Lung (tissue), 12 donors: ENCODE data around the gene KCTD16. TPM values are rescaled to one million over a fixed set of nuclear protein-coding genes. Genes with fewer than 3 reads are reported as not detected.

Experiments
- ATAC-seq: fragments of 200-7000 bp; cut with Tn5 transposase; one replicate; pipeline ENCODE4 v1.9.1; 2020; ENCODE audit warnings: moderate number of reproducible peaks; ENCODE audit not compliant: insufficient read depth, low FRiP score
- DNase-seq, 3 donors: peaks; one replicate each; pipeline ENCODE4 v3.0.0-alpha.2; 2013 to 2017
- H3K27ac ChIP-seq, 2 donors: one replicate each; pipeline ENCODE4 v1.5.1; 2013; ENCODE audit warnings: mild to moderate bottlenecking in 2 of 2, moderate library complexity in 2 of 2, control low read depth in 1 of 2, inconsistent platforms in 1 of 2, low read depth in 1 of 2, low read length in 1 of 2
- H3K27me3 ChIP-seq, 3 donors: one replicate each; pipeline ENCODE4 v1.5.1; 2013; ENCODE audit warnings: low read length in 2 of 3; ENCODE audit not compliant: control insufficient read depth in 3 of 3, insufficient read depth in 3 of 3
- H3K36me3 ChIP-seq, 4 donors: one replicate each; pipeline ENCODE4 v1.5.1; 2013; ENCODE audit warnings: low read length in 4 of 4, mild to moderate bottlenecking in 1 of 4, moderate library complexity in 1 of 4; ENCODE audit not compliant: control insufficient read depth in 4 of 4, insufficient read depth in 4 of 4
- H3K4me1 ChIP-seq, 5 donors: one replicate each; pipeline ENCODE4 v1.5.1; 2013; ENCODE audit warnings: low read length in 5 of 5, mild to moderate bottlenecking in 2 of 5, moderate library complexity in 1 of 5; ENCODE audit not compliant: control insufficient read depth in 5 of 5, insufficient read depth in 5 of 5
- H3K4me3 ChIP-seq: one replicate; pipeline ENCODE4 v1.5.1; 2013; ENCODE audit warnings: mild to moderate bottlenecking, control low read depth, moderate library complexity
- H3K9ac ChIP-seq, 2 donors: one replicate each; pipeline ENCODE4 v1.5.1; 2013; ENCODE audit warnings: low read length in 2 of 2, control low read depth in 1 of 2; ENCODE audit not compliant: insufficient read depth in 1 of 2
- H3K9me3 ChIP-seq, 4 donors: one replicate each; pipeline ENCODE4 v1.5.1; 2013; ENCODE audit warnings: low read length in 3 of 4, mild to moderate bottlenecking in 1 of 4, moderate library complexity in 1 of 4; ENCODE audit not compliant: control insufficient read depth in 4 of 4, insufficient read depth in 3 of 4
- WGBS, 2 donors: extraction: QIAGEN DNeasy Blood & Tissue Kit; methylation state at CpG; one replicate each; pipeline ENCODE4 v1.1.7; 2013; 5-methylcytosine and 5-hydroxymethylcytosine counted together
- polyA plus RNA-seq, 2 donors: library from polyadenylated mRNA; stranded (reverse); fragments of 200-250 nt; gene quantifications; one replicate each; pipeline ENCODE4 v1.2.1, GENCODE V29; 2013
- total RNA-seq, 2 donors: library from RNA; depleted of rRNA in 1 of 2; stranded (reverse); fragments of >200 nt in 1 of 2; gene quantifications; one replicate each; pipeline ENCODE4 v1.2.1, GENCODE V29; 2014 to 2021
- TF ChIP-seq, protein P1 (sequence below): IDR thresholded peaks from 2 replicates; pipeline ENCODE4 v1.5.1; 2012; ENCODE audit warnings: mild to moderate bottlenecking; ENCODE audit errors: control extremely low read depth, extremely low read depth
- donor health status: control.
- donor health status: control.
- donor health status: Bipolar disorder and iron deficiency.
- donor health status: healthy.
- donor health status: DM: yes; HTN: yes; CAD: no.

The KCTD16 gene
- total and polyA plus RNA-seq, 4 donors: 0.07 to 0.63 (median 0.27) TPM

DNA sequence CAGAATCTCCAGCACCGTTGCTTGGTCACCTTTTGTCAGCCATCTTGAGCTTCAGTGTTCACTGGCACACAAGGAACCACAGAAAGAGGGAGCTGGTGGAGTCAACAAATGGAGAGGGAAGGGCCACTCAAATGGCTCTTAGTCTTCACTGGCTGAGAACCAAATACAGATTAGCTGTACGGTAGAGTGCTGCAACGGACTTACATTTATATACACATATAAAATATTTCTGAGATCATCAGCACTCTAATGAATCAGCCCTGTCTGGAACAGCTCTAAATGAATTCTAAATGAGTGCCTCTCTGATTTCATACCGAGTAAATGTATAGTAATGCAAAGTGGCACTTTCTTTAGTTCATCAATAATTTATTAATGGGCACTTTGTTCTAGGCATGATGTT, 24.8 kb downstream of the KCTD16 start:
- Histone ChIP-seq H3K27ac (no peak overlapping the region), H3K4me3 (no peak overlapping the region), H3K36me3 (no peaks in the 10 kb centered on the region), H3K9me3 (no peaks in the 10 kb centered on the region), H3K27me3 (peaks cover 0 to under 1% (median 0%) of the 10 kb centered on the region in 3 donors), H3K4me1 (peaks cover 0 to 9% (median 0%) of the 10 kb centered on the region in 5 donors), H3K9ac (no peak overlapping the region)
- TF ChIP-seq, protein P1, sequence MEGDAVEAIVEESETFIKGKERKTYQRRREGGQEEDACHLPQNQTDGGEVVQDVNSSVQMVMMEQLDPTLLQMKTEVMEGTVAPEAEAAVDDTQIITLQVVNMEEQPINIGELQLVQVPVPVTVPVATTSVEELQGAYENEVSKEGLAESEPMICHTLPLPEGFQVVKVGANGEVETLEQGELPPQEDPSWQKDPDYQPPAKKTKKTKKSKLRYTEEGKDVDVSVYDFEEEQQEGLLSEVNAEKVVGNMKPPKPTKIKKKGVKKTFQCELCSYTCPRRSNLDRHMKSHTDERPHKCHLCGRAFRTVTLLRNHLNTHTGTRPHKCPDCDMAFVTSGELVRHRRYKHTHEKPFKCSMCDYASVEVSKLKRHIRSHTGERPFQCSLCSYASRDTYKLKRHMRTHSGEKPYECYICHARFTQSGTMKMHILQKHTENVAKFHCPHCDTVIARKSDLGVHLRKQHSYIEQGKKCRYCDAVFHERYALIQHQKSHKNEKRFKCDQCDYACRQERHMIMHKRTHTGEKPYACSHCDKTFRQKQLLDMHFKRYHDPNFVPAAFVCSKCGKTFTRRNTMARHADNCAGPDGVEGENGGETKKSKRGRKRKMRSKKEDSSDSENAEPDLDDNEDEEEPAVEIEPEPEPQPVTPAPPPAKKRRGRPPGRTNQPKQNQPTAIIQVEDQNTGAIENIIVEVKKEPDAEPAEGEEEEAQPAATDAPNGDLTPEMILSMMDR: no peak
- ATAC-seq (no peak), DNase-seq (no peak)
- 64 to 82% methylated on average over 4 of the region's 4 CpGs for WGBS, 2 donors

DNA sequence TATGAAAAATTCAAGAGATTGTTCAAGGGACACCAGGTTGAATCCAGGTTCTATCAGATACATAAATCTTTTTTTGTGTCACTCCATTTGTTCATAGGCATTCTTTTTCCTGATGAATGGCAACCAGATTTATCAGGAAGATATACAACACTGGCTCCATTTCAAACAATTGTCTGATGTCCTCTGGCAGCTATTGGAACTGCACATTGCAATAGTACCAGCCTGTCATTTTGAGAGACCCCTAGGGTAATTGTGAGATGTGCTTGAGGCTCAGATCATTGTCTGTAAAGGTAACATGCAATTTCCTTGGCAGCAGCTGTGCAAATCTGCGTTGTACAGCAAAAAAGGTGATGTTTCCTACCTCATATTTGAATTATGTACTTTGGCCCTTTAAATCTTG, 25.9 kb downstream of the KCTD16 start:
- Histone ChIP-seq H3K4me1 (peaks cover 0 to 4% (median 0%) of the 10 kb centered on the region in 5 donors), H3K4me3 (no peak overlapping the region), H3K36me3 (no peaks in the 10 kb centered on the region), H3K27me3 (peaks cover 0 to 6% (median 3%) of the 10 kb centered on the region in 3 donors), H3K27ac (no peak overlapping the region), H3K9me3 (no peaks in the 10 kb centered on the region), H3K9ac (no peak overlapping the region)
- WGBS, 2 donors: 81 to 83% methylated on average over 1 of the region's 1 CpG
- TF ChIP-seq, protein P1: no peak
- DNase-seq (no peak), ATAC-seq (no peak)

DNA sequence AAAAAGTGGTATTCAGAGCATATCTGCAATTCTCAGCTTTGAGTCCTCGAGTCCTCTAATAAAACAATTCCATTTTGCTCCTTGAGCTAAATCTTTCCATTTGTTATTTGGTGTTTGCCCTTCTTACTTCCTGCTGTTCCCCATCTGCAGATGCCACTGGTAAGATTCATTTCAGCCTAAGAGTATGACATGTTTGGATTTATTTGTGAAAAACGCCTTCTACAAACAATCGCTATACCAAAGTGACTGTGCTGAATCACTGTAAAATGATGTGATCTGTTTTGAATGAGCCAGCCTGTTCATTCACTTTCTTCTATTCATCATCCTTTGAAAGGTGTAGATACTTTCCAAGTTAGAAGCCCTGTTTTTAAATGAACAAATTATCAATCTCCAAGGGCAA, 27.7 kb downstream of the KCTD16 start:
- Histone ChIP-seq H3K9me3 (no peaks in the 10 kb centered on the region), H3K4me3 (no peak overlapping the region), H3K36me3 (no peaks in the 10 kb centered on the region), H3K4me1 (peaks cover 0 to 9% (median 0%) of the 10 kb centered on the region in 5 donors), H3K27ac (no peak overlapping the region), H3K27me3 (peaks cover 0 to 13% (median 3%) of the 10 kb centered on the region in 3 donors), H3K9ac (no peak overlapping the region)
- TF ChIP-seq, protein P1: no peak
- 48 to 74% methylated on average over 3 of the region's 3 CpGs for WGBS, 2 donors
- DNase-seq (no peak), ATAC-seq (no peak)

DNA sequence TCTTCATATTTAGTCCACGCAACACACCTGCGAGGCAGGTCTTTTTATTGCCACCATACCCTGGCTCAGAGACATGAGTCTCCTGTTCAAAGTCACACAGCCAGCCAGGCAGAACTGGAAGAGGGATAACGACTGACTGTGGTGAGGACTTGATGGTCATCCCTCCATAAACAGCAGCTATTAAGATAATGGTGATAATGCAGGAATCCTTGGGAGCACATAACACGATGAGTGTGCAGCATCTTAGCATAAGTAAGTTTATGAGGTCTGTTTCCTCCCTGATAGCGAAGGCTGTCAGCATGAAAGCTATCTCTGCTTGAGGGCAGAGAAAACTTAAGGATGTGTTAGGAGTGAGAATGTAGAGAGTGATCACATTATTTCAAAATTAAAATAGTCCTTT, 30.9 kb downstream of the KCTD16 start:
- Histone ChIP-seq H3K27ac (no peak overlapping the region), H3K36me3 (no peaks in the 10 kb centered on the region), H3K9ac (no peak overlapping the region), H3K27me3 (peaks cover 0 to 38% (median 18%) of the 10 kb centered on the region in 3 donors), H3K9me3 (no peaks in the 10 kb centered on the region), H3K4me1 (peaks cover 0 to 18% (median 2%) of the 10 kb centered on the region in 5 donors), H3K4me3 (no peak overlapping the region)
- no peak for DNase-seq
- ATAC-seq: no peak
- TF ChIP-seq, protein P1: no peak
- WGBS, 2 donors: 57 to 61% methylated on average over 5 of the region's 5 CpGs
